Thyroid gland (tissue), 4 donors: ENCODE measurements around the gene GARS1.

Experiments used
- POLR2A ChIP-seq, 2 donors: fragments of 450-650 bp; IDR thresholded peaks; one replicate each; pipeline ENCODE4 v1.6.1; 2017; ENCODE audit warnings: antibody characterized with exemption in 2 of 2, mild to moderate bottlenecking in 2 of 2, moderate library complexity in 1 of 2
- TF ChIP-seq, protein P1 (sequence below), 6 experiments: fragments of 200-600 bp in 3 of 6; fragments of 450-650 bp in 3 of 6; sonication (generic) in 3 of 6; IDR thresholded peaks; one replicate each; pipeline ENCODE4 v1.5.1; 2016 to 2019; ENCODE audit warnings: antibody characterized with exemption in 6 of 6, mild to moderate bottlenecking in 2 of 6, inconsistent platforms in 1 of 6, moderate library complexity in 1 of 6

DNA sequence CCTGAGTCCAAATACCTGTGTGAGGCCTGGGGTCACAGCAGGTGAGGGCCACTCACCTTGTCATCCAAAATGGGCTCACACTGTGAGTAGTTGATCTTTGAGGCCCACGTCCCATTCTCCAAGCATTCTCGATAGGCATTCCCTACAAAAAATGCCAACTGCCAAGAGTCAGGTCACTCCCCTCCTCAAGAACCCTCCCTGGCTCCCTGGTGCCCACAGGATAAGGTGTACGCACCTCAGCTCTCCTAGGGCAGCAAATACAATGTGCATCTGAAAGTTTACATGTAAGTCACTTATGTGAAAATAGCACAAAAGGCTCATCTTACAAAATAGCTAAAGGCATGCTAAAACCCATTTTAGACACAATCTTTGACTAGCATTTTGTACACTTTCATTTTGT is 72.5 kb downstream of the GARS1 start:
- TF ChIP-seq, protein P1, sequence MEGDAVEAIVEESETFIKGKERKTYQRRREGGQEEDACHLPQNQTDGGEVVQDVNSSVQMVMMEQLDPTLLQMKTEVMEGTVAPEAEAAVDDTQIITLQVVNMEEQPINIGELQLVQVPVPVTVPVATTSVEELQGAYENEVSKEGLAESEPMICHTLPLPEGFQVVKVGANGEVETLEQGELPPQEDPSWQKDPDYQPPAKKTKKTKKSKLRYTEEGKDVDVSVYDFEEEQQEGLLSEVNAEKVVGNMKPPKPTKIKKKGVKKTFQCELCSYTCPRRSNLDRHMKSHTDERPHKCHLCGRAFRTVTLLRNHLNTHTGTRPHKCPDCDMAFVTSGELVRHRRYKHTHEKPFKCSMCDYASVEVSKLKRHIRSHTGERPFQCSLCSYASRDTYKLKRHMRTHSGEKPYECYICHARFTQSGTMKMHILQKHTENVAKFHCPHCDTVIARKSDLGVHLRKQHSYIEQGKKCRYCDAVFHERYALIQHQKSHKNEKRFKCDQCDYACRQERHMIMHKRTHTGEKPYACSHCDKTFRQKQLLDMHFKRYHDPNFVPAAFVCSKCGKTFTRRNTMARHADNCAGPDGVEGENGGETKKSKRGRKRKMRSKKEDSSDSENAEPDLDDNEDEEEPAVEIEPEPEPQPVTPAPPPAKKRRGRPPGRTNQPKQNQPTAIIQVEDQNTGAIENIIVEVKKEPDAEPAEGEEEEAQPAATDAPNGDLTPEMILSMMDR (IDR thresholded peaks at IDR 0.05): no peak
- TF ChIP-seq POLR2A (IDR thresholded peaks at IDR 0.05): no peak
